Thymus (tissue), 11 donors: ENCODE data around the gene PAPOLA. TPM values are rescaled to one million over a fixed set of nuclear protein-coding genes. Genes with fewer than 3 reads are reported as not detected.

Source experiments
- DNase-seq, 9 donors: peaks; one replicate each; pipeline ENCODE4 v3.0.0-alpha.2; 2013; ENCODE audit warnings: low spot score in 9 of 9, low read depth in 6 of 9, missing footprints in 1 of 9
- H3K27ac ChIP-seq, 2 donors: one replicate each; pipeline ENCODE4 v1.5.1; 2013; ENCODE audit warnings: control low read depth in 1 of 2, low read depth in 1 of 2, low read length in 1 of 2, mild to moderate bottlenecking in 1 of 2, moderate library complexity in 1 of 2
- H3K27me3 ChIP-seq, 2 donors: one replicate each; pipeline ENCODE4 v1.5.1; 2013; ENCODE audit warnings: low read length in 1 of 2; ENCODE audit not compliant: control insufficient read depth in 2 of 2, insufficient read depth in 1 of 2
- H3K36me3 ChIP-seq, 2 donors: one replicate each; pipeline ENCODE4 v1.5.1; 2013; ENCODE audit warnings: low read length in 1 of 2, mild to moderate bottlenecking in 1 of 2, moderate library complexity in 1 of 2; ENCODE audit not compliant: control insufficient read depth in 2 of 2, insufficient read depth in 2 of 2
- H3K4me1 ChIP-seq, 2 donors: one replicate each; pipeline ENCODE4 v1.5.1; 2013; ENCODE audit warnings: low read length in 2 of 2; ENCODE audit not compliant: control insufficient read depth in 2 of 2, insufficient read depth in 2 of 2
- H3K4me3 ChIP-seq, 2 donors: one replicate each; pipeline ENCODE4 v1.5.1; 2013; ENCODE audit warnings: low read length in 2 of 2, control low read depth in 1 of 2, mild to moderate bottlenecking in 1 of 2
- H3K9me3 ChIP-seq, 2 donors: one replicate each; pipeline ENCODE4 v1.5.1; 2013; ENCODE audit warnings: low read length in 1 of 2, mild to moderate bottlenecking in 1 of 2; ENCODE audit not compliant: control insufficient read depth in 2 of 2, insufficient read depth in 1 of 2
- WGBS: extraction: QIAGEN DNeasy Blood & Tissue Kit; methylation state at CpG from one replicate; pipeline ENCODE4 v1.1.7; 2013; 5-methylcytosine and 5-hydroxymethylcytosine counted together
- polyA plus RNA-seq: library from polyadenylated mRNA; stranded (reverse); fragments of 200-250 nt; gene quantifications from one replicate; pipeline ENCODE4 v1.2.3, GENCODE V29; 2013
- total RNA-seq: library from RNA; stranded (reverse); fragments of 120-200 nt; gene quantifications from one replicate; pipeline ENCODE4 v1.2.4, GENCODE V29; 2013
- donor health status: healthy.

The PAPOLA gene
- total and polyA plus RNA-seq, 2 donors = 99.9 to 108 TPM

DNA sequence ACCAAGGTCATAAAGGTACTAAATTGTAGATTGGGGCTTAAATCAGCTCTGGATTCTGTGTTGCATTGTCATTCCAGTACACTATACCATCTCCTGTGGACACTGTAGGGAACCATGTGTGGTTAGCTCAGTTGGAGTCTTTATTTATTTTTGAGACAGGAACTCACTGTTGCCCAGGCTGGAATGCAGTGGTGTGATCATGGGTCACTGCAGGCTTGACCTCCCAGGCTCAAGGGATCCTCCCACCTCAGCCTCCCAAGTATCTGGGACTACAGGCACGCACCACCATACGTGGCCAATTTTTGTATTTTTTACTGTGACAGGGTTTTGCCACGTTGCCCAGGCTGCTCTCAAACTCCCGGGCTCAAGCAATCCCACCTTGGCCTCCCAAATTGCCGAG, 6.7 kb downstream of the PAPOLA start:
- Histone ChIP-seq H3K9me3 (no peaks in the 10 kb centered on the region), H3K4me1 (peaks cover 10 to 14% of the 10 kb centered on the region in 2 donors), H3K4me3 (no peak overlapping the region), H3K27me3 (no peaks in the 10 kb centered on the region), H3K36me3 (peaks cover 0 to 3% of the 10 kb centered on the region in 2 donors), H3K27ac (no peak overlapping the region)
- DNase-seq = no peak
- WGBS = 95% methylated on average over 5 of the region's 5 CpGs

DNA sequence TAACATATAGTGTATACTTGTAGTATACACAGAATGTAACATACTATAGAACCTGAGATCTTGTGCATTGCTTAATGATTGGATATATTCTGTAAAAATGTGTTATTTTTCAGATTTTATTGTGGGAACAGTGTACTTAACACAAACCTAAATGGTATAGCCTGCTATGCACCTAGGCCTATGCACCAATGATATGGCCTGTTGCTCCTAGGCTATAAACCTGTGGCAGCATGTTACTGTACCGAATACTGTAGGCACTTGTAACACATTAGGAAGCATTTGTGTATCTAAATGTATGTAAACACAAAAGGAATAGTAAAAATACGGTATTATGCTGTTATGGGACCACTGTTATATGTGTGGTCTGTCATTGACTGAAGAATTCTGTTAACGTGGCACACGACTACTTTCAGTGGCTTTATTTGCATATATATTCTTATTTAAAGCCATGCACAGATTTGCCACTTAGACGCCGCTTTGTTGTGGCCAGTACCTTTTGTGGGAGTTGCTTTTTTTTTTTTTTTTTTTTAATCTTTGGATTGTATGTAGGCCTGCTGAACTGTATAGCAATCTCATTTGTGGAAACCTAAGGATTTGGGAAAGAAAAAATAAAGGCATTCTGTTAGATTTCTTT, 7.4 kb downstream of the PAPOLA start:
- WGBS = 90% methylated on average over 6 of the region's 6 CpGs
- Histone ChIP-seq H3K4me3 (no peak overlapping the region), H3K27ac (no peak overlapping the region), H3K36me3 (peaks cover 0 to 3% of the 10 kb centered on the region in 2 donors), H3K9me3 (no peaks in the 10 kb centered on the region), H3K27me3 (no peaks in the 10 kb centered on the region), H3K4me1 (peaks cover 6 to 10% of the 10 kb centered on the region in 2 donors)
- DNase-seq = no peak

- H3K4me1 ChIP-seq = peaks cover 3 to 4% of the 10 kb centered on the region in 2 donors
- no peak for DNase-seq
- no peak overlapping the region for H3K4me3 ChIP-seq
- H3K27ac ChIP-seq = no peak overlapping the region
- peaks cover 0 to 3% of the 10 kb centered on the region in 2 donors for H3K36me3 ChIP-seq
- no peaks in the 10 kb centered on the region for H3K9me3 ChIP-seq
- no peaks in the 10 kb centered on the region for H3K27me3 ChIP-seq
- WGBS = 99% methylated on average over 7 of the region's 7 CpGs
These were observed 9.0 kb downstream of the PAPOLA start for GRCh38 chr14:96511146-96511545.

GRCh38 chr14:96511667-96512066, 9.5 kb downstream of the PAPOLA start:
- Histone ChIP-seq H3K9me3 (no peaks in the 10 kb centered on the region), H3K27me3 (no peaks in the 10 kb centered on the region), H3K4me1 (peaks cover 3 to 4% of the 10 kb centered on the region in 2 donors), H3K36me3 (peaks cover 0 to 3% of the 10 kb centered on the region in 2 donors), H3K4me3 (no peak overlapping the region), H3K27ac (no peak overlapping the region)
- no peak for DNase-seq
- WGBS = 100% methylated on average over 1 of the region's 1 CpG

DNA sequence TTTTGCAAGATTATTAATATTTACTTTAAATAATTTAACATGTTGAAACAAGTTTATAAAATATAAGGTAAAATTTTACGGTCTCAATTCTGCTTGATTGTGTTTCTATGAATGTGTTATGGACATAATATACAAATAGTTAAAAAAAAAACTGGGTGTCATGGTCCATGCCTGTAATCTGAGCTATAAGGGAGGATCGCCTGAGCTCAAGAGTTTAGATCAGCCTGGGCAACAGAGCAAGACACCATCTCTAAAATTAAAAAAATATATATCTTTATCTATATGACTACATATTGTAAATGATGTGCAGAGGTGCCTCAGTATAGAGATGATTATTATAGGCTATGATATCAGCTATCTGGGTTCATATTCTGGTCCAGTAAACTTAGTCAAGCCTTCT, 9.9 kb downstream of the PAPOLA start:
- H3K4me3 ChIP-seq = no peak overlapping the region
- H3K36me3 ChIP-seq = no peaks in the 10 kb centered on the region
- no peaks in the 10 kb centered on the region for H3K27me3 ChIP-seq
- H3K27ac ChIP-seq = no peak overlapping the region
- no peaks in the 10 kb centered on the region for H3K9me3 ChIP-seq
- H3K4me1 ChIP-seq = peaks cover 3 to 4% of the 10 kb centered on the region in 2 donors
- WGBS = 96% methylated on average over 2 of the region's 2 CpGs
- no peak for DNase-seq

DNA sequence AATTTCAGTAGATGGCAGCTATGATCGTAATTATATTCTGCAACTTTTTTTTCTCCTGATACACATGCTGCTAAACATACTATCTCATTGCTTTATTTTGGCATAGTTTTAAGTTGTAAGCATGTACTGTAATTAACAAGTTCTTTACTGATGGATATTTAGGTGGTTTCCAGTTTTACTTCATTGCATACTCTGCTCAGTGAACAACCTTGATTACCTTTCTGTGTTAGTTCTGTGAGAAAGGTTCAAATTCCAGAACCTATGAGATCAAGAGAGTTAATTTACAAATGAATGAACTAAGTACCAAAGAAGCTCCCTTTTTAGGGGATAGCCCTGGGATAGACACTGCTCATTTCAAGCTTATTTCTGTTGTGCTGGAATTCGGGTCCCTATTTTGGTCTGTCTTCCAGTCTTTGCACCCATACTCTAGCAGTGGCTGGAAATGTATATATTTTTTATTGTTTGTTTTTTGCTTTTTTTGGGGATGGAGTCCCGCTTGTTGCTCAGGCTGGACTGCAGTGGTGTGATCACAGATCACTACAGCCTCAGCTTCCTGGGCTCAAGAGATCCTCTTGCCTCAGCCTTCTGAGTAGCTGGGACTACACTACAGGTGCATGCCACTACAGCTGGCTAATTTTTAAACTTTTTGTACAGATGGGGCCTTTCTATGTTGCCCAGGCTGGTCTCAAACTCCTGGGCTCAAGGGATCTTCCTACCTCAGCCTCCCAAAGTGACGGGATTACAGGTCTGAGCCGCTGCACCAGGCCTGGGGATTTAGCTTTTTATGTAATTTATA, 10.6 kb downstream of the PAPOLA start:
- no peaks in the 10 kb centered on the region for H3K27me3 ChIP-seq
- H3K9me3 ChIP-seq = no peaks in the 10 kb centered on the region
- no peak overlapping the region for H3K4me3 ChIP-seq
- H3K27ac ChIP-seq = no peak overlapping the region
- DNase-seq = no peak
- H3K36me3 ChIP-seq = no peaks in the 10 kb centered on the region
- peaks cover 0 to 4% of the 10 kb centered on the region in 2 donors for H3K4me1 ChIP-seq
- WGBS = 97% methylated on average over 5 of the region's 5 CpGs

GRCh38 chr14:96514694-96515093, 12.5 kb downstream of the PAPOLA start:
- no peaks in the 10 kb centered on the region for H3K27me3 ChIP-seq
- H3K4me3 ChIP-seq = no peak overlapping the region
- peaks cover 0 to 4% of the 10 kb centered on the region in 2 donors for H3K4me1 ChIP-seq
- H3K9me3 ChIP-seq = no peaks in the 10 kb centered on the region
- no peaks in the 10 kb centered on the region for H3K36me3 ChIP-seq
- WGBS = 92% methylated on average over 3 of the region's 3 CpGs
- no peak for DNase-seq
- no peak overlapping the region for H3K27ac ChIP-seq

GRCh38 chr14:96515731-96516130, 13.5 kb downstream of the PAPOLA start:
- no peak overlapping the region for H3K27ac ChIP-seq
- H3K4me1 ChIP-seq = peaks cover 0 to 4% of the 10 kb centered on the region in 2 donors
- no peaks in the 10 kb centered on the region for H3K27me3 ChIP-seq
- no peak for DNase-seq
- H3K9me3 ChIP-seq = no peaks in the 10 kb centered on the region
- H3K36me3 ChIP-seq = peaks cover 0 to 5% of the 10 kb centered on the region in 2 donors
- WGBS = 96% methylated on average over 1 of the region's 1 CpG
- H3K4me3 ChIP-seq = no peak overlapping the region

DNA sequence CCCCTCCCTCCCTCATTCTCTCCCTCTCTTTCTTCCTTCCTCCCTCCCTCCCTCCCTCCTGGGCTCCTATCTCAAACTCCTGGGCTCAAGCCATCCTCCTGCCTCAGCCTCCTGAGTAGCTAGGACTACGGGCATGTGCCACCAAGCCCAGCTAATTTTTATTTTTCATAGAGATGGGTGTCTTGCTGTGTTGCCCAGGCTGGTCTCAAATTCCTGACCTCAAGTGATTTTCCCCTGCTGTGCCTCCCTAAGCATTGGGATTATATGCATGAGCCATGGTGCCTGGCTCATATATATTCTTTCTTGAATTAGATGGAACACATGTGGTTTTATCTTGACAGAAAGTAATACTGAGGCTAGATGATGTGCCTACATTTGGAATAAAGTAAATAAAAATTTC, 14.2 kb downstream of the PAPOLA start:
- peaks cover 1 to 6% of the 10 kb centered on the region in 2 donors for H3K36me3 ChIP-seq
- no peak overlapping the region for H3K4me3 ChIP-seq
- H3K4me1 ChIP-seq = peaks cover 0 to 4% of the 10 kb centered on the region in 2 donors
- DNase-seq = no peak
- H3K27me3 ChIP-seq = no peaks in the 10 kb centered on the region
- H3K9me3 ChIP-seq = no peaks in the 10 kb centered on the region
- WGBS = 93% methylated on average over 1 of the region's 1 CpG
- H3K27ac ChIP-seq = no peak overlapping the region
